Stimulated activated CD8-positive, alpha-beta memory T cell treated with anti-CD3 and anti-CD28 coated beads, Interleukin-2, amount 100 ng/mL, for 1 hour (primary cell): ENCODE results near the gene KCNN3.

Source experiments
- DNase-seq, 2 donors: peaks; one replicate each; pipeline ENCODE4 v3.0.0-alpha.2; 2020; ENCODE audit warnings: low read depth in 2 of 2

KCNN3 gene

DNA sequence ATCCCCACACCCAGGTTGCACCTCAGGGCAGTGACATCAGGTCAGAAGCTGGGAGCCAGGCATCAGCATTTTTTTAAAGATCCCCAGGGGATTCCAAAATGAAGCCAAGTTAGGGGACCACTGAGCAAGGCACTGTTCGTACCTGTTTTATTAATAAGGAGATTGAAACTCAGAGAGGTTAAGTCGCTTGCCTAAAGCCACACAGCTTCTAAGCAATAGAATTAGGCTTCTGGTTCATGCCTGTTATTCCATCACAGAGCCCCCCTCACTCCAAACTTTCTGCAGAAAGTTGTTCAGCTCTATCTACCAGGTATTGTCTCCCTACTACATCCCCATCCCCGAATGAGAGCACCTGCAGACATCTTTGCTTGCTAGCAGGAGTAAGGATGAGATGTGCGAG, 28.7 kb downstream of the KCNN3 start:
- no peak for DNase-seq

DNA sequence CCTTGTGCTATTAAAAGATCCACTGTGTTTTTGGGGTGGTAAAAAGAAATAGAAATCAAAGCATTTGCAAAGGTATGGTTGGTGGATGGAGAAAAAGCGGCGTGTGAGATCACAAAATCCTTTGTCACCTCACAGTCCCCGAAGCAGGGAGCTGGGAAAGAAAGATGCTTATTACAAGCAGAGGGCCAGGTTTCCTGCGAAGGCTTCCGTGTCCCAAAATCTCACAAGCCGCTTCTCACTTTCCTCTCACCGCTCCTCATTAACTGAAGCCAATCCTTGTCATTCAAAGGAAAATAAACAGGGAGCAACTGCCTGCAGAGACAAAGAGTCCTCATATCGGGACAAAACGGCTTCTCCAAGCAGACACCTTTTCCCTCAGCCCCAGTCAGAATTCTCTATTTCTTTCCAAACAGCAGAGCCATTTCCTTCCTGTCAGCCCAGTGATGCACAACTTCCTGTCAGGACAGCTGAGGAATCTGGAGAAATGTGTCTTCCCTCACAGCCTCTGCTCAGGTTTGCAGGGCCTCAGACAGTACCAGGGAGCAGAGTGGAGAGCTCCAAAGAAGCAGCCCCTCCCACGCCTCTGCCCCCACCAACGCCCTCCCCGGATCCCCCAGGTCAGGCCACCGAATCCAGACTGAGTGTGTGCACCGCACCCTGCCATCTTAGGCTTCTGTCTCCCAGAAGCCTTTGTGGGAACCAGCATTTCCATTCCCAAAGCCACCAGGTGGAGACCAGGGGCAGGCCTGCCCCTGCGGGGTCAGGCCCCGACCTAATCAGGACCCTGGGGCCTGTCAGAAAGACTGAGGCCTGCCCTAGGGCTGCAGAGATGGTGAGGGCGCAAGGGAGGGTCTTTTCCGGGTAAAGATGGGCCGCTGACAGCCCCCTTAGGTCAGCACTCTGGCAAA, 29.6 kb downstream of the KCNN3 start:
- no peak for DNase-seq

DNA sequence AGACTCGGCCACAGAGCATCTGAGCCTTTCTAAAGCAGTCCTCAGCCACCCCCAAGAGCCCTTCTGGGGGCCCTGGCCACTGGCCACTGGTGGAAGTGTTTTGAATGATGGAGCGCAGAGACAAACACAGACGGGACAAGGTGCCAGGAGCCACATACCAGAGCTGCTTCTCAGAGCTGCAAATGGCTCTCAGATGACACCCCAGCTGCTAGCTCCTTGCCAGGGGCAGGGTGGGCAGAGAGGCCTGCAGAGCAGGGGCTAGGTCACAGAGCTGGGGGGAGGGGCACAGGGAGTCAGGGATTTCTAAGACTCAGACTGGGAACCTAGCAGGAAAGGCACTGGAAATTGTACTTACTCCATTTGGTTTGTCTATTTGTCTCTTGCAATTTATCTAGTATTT, 30.4 kb downstream of the KCNN3 start:
- no peak for DNase-seq

DNA sequence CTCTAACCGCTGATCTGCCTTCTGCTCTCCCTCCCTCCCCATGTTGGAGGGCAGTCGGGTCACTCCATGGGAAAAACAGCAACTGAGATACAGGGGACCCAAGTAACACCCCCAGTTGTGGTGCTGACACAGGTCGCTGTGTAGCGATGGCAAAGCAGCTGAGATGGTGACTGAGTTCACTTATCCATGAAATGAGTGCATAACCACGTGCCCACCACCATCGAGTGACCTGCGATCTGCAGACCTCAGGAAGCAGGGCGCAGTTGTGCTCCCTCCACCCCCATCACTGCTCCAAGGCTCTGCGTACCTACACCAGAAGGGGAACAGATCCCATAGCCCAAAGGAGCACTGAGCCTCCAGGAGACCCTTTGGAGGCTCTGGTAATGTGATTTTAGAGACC, 31.1 kb downstream of the KCNN3 start:
- DNase-seq: no peak

DNA sequence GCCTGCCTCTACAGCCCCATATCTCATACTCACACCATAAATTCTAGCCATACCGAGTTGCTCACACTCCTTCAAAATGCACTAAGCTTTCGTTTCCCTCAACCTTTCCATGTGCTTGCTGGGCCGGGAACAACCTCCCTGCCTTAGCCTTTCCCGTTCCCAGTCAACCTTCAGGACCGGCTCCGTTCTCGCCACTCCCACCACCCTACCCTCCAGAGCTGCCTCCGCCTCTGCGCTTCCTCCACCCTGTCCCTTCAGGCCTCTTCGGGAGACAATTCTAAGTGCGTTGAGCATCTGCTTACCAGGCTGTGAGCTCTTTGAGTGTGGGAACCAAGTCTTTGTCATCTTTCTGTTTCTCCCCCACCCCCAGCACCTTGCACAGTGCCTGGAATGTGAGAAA, 31.6 kb downstream of the KCNN3 start:
- no peak for DNase-seq

DNA sequence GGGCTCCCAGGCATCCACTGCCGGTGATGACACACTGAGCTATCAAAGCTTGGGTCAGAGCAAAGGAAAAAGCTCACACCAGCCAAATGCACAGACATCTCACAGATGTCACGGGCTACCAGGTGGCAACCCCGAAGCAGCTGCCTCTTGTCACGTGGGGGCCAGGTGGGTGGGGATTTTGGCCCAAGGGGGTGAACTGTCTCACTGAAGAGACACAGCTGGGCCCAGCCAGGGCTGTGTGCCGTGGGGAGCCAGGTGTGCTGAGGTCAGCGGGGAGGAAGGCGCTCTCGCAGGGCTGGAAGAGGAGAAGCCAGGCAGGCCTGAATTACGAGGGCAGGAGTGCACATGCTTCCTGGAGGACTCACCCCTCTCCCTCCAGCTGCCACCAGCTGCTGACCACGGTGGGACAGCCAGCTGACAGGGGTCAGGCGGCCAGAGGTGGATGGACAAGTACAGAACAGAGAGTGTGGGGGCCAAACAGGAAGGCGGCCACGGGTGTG, 32.4 kb downstream of the KCNN3 start:
- no peak for DNase-seq

DNA sequence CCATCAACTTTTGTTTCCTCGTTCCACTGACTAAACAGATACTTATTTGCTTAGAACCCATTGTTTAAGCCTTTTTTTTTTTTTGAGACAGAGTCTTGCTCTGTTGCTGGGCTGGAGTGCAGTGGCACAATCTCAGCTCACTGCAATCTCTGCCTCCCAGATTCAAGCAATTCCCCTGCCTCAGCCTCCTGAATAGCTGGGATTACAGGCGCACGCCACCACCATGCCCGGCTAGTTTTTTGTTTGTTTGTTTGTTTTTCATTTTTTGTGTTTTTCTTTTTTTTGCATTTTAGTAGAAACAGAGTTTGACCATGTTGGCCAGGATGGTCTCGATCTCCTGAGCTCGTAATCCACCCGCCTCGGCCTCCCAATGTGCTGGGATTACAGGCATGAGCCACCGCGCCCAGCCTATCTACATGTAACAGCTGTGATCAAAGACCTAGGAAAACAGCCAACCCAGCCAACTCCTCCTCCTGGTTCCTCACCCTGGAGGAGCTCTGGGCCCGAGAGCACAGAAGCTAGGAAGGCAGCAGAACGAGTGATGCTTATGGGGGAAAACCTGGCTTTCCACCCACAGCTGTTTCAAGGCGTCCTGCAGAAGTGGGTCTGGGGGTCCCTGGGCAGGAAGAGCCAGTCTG, 32.9 kb downstream of the KCNN3 start:
- DNase-seq: no peak

DNA sequence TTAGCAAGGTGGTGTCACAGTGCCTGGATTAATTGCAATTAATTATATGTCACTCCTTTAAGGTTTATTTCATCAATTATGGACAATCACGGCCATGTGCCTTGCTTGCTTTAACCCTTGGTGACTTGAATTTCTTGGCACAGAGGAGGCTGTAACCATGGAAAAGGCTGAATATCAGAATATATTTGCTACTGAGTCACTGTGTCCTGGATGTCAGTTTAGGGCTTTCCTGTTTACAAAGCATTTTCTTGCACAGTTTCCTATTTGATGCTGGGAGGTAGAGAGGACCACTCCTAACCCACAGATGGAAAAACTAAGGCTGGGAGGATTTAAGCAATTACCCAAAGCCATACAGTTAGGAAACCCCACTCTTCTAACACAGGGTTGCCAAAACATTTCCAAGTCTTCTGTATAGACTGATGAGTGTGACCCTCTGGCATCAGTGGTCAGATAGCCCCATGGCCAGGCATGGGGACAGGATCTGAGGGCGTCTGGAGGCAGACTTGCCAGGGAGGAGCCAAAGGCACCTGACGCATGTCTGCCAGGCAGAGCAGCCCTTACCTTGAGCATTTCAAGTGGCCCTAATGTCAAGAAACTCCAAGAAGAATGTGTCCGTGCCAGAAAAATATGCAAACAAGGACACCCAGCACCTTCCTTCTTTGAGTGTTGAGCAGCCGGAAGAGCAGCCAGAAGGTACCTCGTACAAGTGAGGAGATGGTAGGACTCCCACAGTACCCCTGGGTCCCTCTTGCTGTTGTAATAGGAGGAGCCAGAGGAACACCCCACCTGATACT, 34.4 kb downstream of the KCNN3 start:
- no peak for DNase-seq

DNA sequence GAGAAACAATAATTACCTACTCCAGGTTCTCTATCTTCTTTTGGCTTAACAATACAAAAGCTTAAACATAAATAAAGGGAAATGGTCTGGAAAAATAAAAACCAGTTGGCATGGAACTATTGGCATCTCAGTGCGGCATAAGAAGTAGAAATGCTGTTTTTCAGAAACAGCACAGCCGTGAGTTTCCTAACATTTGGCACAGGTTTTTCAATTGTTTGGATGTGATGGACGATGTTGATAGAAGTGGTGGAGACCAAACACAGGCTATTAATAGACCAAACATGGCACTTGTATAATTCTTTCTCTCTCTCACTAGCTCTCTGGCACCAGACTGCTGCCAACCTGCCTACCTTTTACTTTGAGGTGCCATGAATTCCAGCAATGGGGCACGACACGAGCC, 36.2 kb downstream of the KCNN3 start:
- DNase-seq: no peak

DNA sequence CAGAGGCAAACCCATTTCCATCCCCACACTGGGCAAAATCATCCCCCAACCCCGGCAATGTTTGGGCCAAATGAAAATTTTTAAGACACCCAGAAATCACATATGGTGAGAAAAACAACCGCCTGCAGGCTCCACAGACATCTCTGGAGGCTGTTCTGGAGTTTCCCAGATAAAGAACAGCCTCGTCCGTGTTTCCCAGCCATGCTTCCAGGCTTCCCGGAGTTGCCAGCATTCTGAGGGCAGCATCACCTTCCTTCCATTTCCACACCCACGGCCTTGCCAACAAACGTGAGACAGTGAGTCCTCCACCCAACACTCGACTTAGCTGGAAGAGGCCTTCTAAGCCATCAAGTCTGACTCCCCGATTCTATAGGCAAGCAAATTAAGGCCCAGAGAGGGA, 36.9 kb downstream of the KCNN3 start:
- DNase-seq: no peak

DNA sequence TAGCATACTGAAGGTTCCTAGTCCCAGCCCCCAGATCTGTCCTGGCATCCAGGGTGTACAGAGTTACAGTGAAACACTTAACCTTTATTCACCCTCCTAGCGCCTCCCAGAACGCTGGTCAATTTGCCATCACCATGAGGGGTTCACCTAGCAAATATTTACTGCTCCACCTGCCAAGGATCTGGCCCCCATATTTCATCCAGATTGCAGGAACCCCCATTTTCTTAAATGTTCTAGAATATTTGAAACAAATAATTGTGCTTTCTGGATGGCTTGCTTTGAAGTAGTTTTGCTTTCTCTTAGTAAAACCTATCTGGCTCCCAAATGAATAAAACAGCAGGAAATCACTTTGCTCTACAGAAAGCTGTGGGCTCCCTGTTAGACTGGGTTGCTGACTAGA, 37.7 kb downstream of the KCNN3 start:
- DNase-seq: no peak

DNA sequence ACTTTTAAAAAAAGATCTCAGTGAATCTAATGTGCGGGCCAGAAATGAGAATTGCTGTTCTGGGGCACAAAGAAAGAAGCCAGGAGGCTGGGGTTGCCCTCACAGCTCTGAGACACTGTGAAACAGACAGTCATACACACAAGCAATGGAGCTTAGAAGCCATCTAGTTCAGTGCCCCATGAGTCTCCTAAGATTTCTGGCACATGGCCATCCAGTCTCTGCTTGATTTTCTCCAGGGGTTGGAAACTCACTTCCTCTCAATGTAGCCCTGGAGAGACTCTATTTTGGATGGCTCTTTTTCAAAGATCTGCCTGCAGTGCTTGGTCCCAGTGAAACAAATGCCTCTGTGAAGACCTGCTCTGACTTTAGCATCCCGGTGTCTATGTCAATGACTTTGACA, 38.6 kb downstream of the KCNN3 start:
- DNase-seq: no peak

DNA sequence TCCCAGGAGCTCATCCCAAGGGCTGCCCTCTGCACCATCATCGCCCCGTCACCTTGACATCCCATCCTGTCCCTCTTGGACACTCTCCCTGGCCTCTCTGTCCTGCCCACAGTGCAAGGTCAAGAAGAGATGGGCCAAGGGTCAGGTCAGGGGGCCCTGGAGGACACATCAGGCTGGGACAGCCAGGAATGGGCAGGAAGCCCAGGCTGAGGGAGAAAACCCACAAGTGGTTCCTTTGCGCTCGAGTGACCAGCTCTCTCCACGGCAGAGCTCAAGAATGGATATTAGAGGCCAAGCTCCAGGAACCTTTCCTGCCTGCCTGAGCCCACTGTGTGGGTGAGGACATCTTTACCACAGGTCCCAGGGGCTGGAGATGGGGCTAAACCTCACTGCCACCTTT, 41.0 kb downstream of the KCNN3 start:
- no peak for DNase-seq

DNA sequence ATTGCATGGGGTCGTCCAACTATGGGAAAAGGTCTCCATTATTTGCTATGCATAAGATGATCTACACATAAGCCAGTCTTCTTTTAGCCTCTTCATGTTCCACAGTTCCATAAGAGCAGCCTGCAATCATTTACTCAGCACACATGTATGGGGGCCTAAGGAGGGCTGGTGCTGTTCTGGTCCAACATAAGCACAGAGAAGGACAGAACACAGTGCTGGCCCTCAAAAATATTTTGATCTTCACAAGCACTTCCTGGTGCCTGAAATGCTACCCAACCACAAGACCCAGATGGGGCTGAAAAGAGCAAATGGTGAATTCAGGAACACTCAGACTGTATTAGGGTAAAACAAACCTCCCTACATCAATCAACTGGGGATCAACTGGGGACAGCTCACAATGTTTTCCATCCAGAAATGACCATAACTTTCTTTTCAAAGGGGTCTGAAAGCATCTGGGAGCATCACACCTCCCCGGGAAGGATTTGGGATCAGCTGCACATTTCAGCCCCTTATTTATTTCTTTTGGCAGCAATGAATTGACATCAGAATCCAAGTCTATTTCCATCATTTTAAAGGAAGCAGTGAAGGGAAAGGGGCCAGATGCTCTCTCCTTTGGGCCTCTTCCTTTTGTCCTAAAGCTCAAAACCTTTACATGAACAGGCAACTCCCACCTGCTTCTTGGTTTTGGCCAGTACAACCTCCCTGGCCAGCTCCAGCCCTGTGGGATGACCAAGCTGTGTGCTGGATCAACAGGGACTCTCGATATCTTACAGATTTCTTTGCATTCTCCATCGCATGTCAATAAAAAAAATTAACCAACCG, 45.7 kb downstream of the KCNN3 start:
- no peak for DNase-seq

DNA sequence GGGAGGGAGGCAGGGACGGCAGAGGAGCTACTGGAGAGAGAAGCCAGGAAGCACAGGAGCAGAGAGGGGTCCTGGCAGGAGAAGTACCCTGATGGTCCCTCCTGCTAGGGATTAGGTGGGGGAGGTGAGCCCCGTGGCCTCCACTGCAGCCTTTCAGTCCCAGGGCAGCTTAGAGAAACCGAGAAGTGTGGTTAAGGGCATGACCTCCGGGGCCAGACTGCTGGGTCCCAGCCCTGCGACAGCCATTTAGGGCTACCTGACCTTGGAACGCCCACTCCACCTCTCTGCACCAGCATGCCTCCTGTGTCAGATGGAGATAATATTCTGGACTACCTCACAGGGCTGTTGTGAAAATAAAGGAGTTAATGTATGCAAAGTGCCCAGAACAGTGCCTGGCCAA, 47.4 kb downstream of the KCNN3 start:
- DNase-seq: no peak

DNA sequence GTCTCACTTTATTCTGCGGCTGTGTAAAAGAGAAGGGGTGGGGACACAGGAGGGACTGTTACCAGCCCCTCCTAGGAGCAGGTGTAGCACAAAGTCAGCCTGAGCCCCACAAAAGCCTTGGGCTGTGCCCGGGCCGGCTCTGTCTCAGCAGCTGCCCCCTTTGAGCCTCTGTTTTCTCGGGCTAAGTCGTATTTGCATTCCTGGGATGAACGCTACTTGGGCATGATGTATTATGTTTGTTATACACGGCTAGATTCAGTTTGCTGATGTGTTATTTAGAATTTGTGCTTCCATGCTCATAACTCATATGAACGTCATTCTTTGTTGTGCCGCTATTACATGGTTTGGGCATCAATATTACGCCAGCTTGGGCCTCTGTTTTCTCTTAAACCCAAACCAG, 47.8 kb downstream of the KCNN3 start:
- DNase-seq: no peak

DNA sequence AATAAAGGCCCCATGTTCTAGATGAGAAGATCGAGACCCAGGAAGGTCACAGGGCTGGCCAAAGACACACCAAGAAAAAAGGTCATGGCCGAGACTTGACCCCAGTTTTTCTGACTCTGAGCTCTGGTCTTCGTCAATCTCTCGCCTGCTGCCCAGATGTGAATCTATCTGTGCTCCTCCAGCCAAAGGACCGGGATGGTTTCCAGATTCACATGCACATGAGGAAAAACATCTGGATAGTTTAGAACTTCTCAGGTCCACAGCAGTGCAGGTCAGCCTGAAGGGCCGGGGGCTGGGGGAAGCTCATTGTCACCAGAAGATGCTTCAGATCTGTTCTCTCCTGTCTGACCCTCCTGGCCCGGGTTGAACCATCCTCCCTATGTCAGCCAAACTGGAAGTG, 49.0 kb downstream of the KCNN3 start:
- DNase-seq: no peak

DNA sequence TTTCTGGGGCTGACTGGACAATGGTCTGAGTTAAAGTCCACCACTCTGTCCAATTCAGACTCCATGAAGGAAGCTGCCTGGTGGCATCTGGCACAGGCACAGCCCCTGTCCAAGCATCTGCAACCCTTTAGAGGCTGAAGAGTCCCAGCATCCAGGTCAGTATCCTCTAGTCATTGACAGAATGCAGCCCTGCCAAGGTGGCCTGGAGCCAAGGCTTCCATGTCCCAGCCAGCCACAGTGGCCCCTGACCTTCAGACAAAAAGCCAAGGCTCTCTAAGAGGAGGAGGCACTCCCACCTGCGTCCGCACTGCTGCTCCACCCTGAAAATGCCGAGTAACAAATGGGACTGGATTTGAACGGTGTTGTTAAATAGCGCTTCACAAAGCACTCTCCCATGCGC, 49.4 kb downstream of the KCNN3 start:
- DNase-seq: no peak

DNA sequence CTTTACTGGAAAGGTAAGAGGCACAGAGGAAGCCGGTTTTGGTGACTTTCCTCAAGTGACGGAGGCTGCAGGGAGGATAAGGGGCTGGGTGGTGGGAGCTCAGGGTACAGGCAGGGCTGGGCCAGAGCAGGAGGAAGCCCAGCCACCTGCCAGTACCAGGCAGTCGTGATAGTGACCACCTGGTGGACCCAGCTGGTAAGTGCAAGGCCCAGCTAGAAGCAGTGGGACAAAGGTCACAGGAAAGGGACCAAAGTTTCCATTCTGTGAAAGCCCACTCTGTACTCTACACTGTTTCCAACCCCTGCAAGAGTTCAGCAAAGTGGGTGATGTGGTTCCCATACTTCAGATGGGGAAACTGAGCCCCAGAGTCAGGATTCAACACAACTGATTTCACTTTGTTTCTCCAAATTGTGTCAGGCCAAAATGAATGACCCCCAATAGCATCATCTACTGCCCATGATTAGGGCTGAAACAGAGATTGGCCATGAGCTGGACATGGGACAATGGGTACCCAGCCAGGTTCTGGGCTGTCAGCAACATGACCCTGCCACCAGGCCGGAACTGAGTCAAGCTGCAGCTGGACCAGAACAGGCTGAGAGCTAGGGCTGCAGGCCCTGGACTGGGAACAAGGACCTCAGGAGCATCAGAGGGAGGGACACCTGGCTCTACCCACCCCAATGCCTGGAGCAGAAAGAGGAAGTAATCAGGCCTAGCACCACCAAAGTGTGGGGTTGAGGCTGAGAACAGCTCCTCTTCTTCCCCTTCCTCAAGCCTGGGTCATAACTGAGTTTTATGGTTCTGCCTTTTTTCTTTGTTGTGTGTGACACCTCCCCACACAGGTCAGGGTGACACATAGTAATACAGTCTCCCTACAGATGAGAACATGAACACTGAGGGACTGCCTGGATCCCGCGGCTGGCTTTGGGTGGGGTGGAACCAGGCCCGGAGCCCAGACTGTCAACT, 50.2 kb downstream of the KCNN3 start:
- no peak for DNase-seq

DNA sequence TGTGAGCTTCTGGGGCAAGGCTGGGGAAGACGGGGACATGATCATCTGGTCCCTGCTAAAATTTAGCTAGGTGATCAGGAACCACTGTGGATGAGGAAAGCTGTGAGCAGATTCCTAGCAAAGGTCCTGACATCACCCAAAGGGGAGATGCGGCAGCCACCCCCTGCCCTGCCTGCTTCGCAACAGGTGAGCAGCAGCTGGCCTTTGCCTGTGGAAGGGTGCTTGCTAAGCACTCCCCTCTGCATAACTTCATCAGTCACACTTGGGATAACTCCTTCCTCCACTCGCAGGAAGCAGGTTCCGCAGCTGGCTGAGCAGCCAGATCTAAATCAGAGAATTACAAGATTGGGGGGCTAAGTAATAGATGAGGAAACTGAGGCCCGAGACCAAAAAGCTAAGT, 51.2 kb downstream of the KCNN3 start:
- DNase-seq: no peak
